ENCODE results near the gene PRPF6.
A peak's percentile ranks its signal among the peaks of the same experiment; 100 is the strongest.

The PRPF6 gene

GRCh38 chr20:64069614-64070243 lies 88.8 kb downstream of the PRPF6 start:
- Mint-ChIP-seq H3K36me3 (peaks cover 23% of the 10 kb centered on the region), H3K4me1 (peaks cover 68% of the 10 kb centered on the region), H3K9me3 (no peaks in the 10 kb centered on the region), H3K27ac (no peak overlapping the region), H3K27me3 (no peaks in the 10 kb centered on the region), H3K4me3 (no peak overlapping the region)
- no peak for ATAC-seq

GRCh38 chr20:64070244-64070993 lies 89.5 kb downstream of the PRPF6 start:
- Mint-ChIP-seq H3K9me3 (no peaks in the 10 kb centered on the region), H3K4me1 (peaks cover 68% of the 10 kb centered on the region), H3K27ac (no peak overlapping the region), H3K27me3 (no peaks in the 10 kb centered on the region), H3K36me3 (peaks cover 30% of the 10 kb centered on the region), H3K4me3 (no peak overlapping the region)
- ATAC-seq: no peak

- H3K4me1 Mint-ChIP-seq: peaks cover 68% of the 10 kb centered on the region
- peak overlapping the region; percentile 71 for H3K27ac Mint-ChIP-seq
- H3K9me3 Mint-ChIP-seq: no peaks in the 10 kb centered on the region
- no peak overlapping the region for H3K4me3 Mint-ChIP-seq
- no peaks in the 10 kb centered on the region for H3K27me3 Mint-ChIP-seq
- peaks cover 37% of the 10 kb centered on the region for H3K36me3 Mint-ChIP-seq
- no peak for ATAC-seq
These were observed 90.7 kb downstream of the PRPF6 start for GRCh38 chr20:64071341-64072332.

GRCh38 chr20:64072498-64073063 lies 91.6 kb downstream of the PRPF6 start:
- Mint-ChIP-seq H3K36me3 (peaks cover 37% of the 10 kb centered on the region), H3K27ac (peak overlapping the region; percentile 71), H3K9me3 (no peaks in the 10 kb centered on the region), H3K4me3 (no peak overlapping the region), H3K27me3 (no peaks in the 10 kb centered on the region), H3K4me1 (peaks cover 68% of the 10 kb centered on the region)
- no peak for ATAC-seq

- ATAC-seq: no peak
These were observed 92.7 kb downstream of the PRPF6 start for GRCh38 chr20:64073476-64074183.

GRCh38 chr20:64074184-64074789 lies 93.4 kb downstream of the PRPF6 start:
- ATAC-seq: no peak
- H3K4me1 Mint-ChIP-seq: peaks cover 66% of the 10 kb centered on the region
- H3K27ac Mint-ChIP-seq: peak overlapping the region; percentile 48
- no peak overlapping the region for H3K4me3 Mint-ChIP-seq
- H3K9me3 Mint-ChIP-seq: no peaks in the 10 kb centered on the region
- H3K27me3 Mint-ChIP-seq: no peaks in the 10 kb centered on the region
- H3K36me3 Mint-ChIP-seq: peaks cover 37% of the 10 kb centered on the region

More at GRCh38 chr20:64073476-64074183, 92.7 kb downstream of the PRPF6 start:
- Mint-ChIP-seq H3K4me1 (peaks cover 66% of the 10 kb centered on the region), H3K36me3 (peaks cover 37% of the 10 kb centered on the region), H3K27ac (peak overlapping the region; percentile 48), H3K27me3 (no peaks in the 10 kb centered on the region), H3K4me3 (no peak overlapping the region), H3K9me3 (no peaks in the 10 kb centered on the region)

- Mint-ChIP-seq H3K27me3 (no peaks in the 10 kb centered on the region), H3K4me3 (no peak overlapping the region), H3K4me1 (peaks cover 67% of the 10 kb centered on the region), H3K9me3 (no peaks in the 10 kb centered on the region), H3K36me3 (peaks cover 37% of the 10 kb centered on the region), H3K27ac (no peak overlapping the region)
- ATAC-seq: no peak
These were observed 94.0 kb downstream of the PRPF6 start for GRCh38 chr20:64074963-64075362.

GRCh38 chr20:64075556-64075955 lies 94.6 kb downstream of the PRPF6 start:
- ATAC-seq: no peak
- H3K9me3 Mint-ChIP-seq: no peaks in the 10 kb centered on the region
- H3K27me3 Mint-ChIP-seq: no peaks in the 10 kb centered on the region
- peaks cover 71% of the 10 kb centered on the region for H3K4me1 Mint-ChIP-seq
- H3K36me3 Mint-ChIP-seq: peaks cover 37% of the 10 kb centered on the region
- H3K4me3 Mint-ChIP-seq: no peak overlapping the region
- peak overlapping the region; percentile 96 for H3K27ac Mint-ChIP-seq

- Mint-ChIP-seq H3K9me3 (no peaks in the 10 kb centered on the region), H3K36me3 (peaks cover 37% of the 10 kb centered on the region), H3K4me3 (peak overlapping the region; percentile 97), H3K4me1 (peaks cover 64% of the 10 kb centered on the region), H3K27ac (peak overlapping the region; percentile 96), H3K27me3 (no peaks in the 10 kb centered on the region)
- no peak for ATAC-seq
These were observed 95.4 kb downstream of the PRPF6 start for GRCh38 chr20:64076061-64076997.

- H3K9me3 Mint-ChIP-seq: no peaks in the 10 kb centered on the region
- peak overlapping the region; percentile 97 for H3K4me3 Mint-ChIP-seq
- H3K27me3 Mint-ChIP-seq: no peaks in the 10 kb centered on the region
- H3K36me3 Mint-ChIP-seq: peaks cover 36% of the 10 kb centered on the region
- peaks cover 64% of the 10 kb centered on the region for H3K4me1 Mint-ChIP-seq
- peak overlapping the region; percentile 96 for H3K27ac Mint-ChIP-seq
- ATAC-seq: peak; percentile 26
These were observed 96.2 kb downstream of the PRPF6 start for GRCh38 chr20:64077094-64077493.

GRCh38 chr20:64077541-64077875 lies 96.6 kb downstream of the PRPF6 start:
- H3K4me1 Mint-ChIP-seq: peaks cover 64% of the 10 kb centered on the region
- H3K4me3 Mint-ChIP-seq: peak overlapping the region; percentile 97
- no peak for ATAC-seq

GRCh38 chr20:64077876-64078551 lies 97.1 kb downstream of the PRPF6 start:
- no peaks in the 10 kb centered on the region for H3K27me3 Mint-ChIP-seq
- H3K4me3 Mint-ChIP-seq: peak overlapping the region; percentile 97
- ATAC-seq: peak; percentile 70
- H3K4me1 Mint-ChIP-seq: peaks cover 66% of the 10 kb centered on the region
- no peaks in the 10 kb centered on the region for H3K9me3 Mint-ChIP-seq
- H3K27ac Mint-ChIP-seq: peak overlapping the region; percentile 96
- peaks cover 29% of the 10 kb centered on the region for H3K36me3 Mint-ChIP-seq

More at GRCh38 chr20:64077541-64077875, 96.6 kb downstream of the PRPF6 start:
- peak overlapping the region; percentile 96 for H3K27ac Mint-ChIP-seq
- no peaks in the 10 kb centered on the region for H3K9me3 Mint-ChIP-seq
- H3K36me3 Mint-ChIP-seq: peaks cover 32% of the 10 kb centered on the region
- no peaks in the 10 kb centered on the region for H3K27me3 Mint-ChIP-seq

- Mint-ChIP-seq H3K4me3 (peak overlapping the region; percentile 97), H3K27me3 (no peaks in the 10 kb centered on the region), H3K36me3 (peaks cover 22% of the 10 kb centered on the region), H3K4me1 (peaks cover 71% of the 10 kb centered on the region), H3K27ac (peak overlapping the region; percentile 96), H3K9me3 (no peaks in the 10 kb centered on the region)
- ATAC-seq: no peak
These were observed 98.0 kb downstream of the PRPF6 start for GRCh38 chr20:64078934-64079272.

All from stimulated activated memory B cell treated with anti-CD40 and anti-IgM and Interleukin-4, amounts not matched to agents 10 μg/mL and 1 μg/mL and 100 μg/mL, for 72 hours (primary cell).